Activated B cell treated with CpG ODN at 0.5 μM for 24 hours (primary cell): ENCODE results near the gene SOX6. TPM values are rescaled to one million over a fixed set of nuclear protein-coding genes. Genes with fewer than 3 reads are reported as not detected.

Experiments
- ATAC-seq: fragments of 200-7000 bp; cut with Tn5 transposase; one replicate; pipeline ENCODE4 v1.10.0; 2021; ENCODE audit warnings: low read depth, mild to moderate bottlenecking, moderate library complexity
- CTCF ChIA-PET: fragments of 350-600 bp; sonication (Branson Sonifier 250); formaldehyde crosslinking; loops from one replicate; lab custom pipeline; 2021; ENCODE audit warnings: antibody characterized with exemption; lab: Charles Lee
- POLR2A ChIA-PET: fragments of 350-600 bp; sonication (Branson Sonifier 250); formaldehyde crosslinking; loops from one replicate; lab custom pipeline; 2021; ENCODE audit warnings: antibody characterized with exemption; lab: Charles Lee
- DNase-seq: peaks from one replicate; pipeline ENCODE4 v3.0.0; 2022
- H3K27ac Mint-ChIP-seq: one replicate; pipeline ENCODE4 v1.8.0; 2020; ENCODE audit warnings: mixed read lengths
- H3K27me3 Mint-ChIP-seq: one replicate; pipeline ENCODE4 v1.8.0; 2021; ENCODE audit warnings: mixed read lengths
- H3K36me3 Mint-ChIP-seq: one replicate; pipeline ENCODE4 v1.8.0; 2021; ENCODE audit warnings: low read depth, mixed read lengths
- H3K4me1 Mint-ChIP-seq: one replicate; pipeline ENCODE4 v1.8.0; 2021; ENCODE audit warnings: mixed read lengths
- H3K4me3 Mint-ChIP-seq: one replicate; pipeline ENCODE4 v1.8.0; 2020; ENCODE audit warnings: mild to moderate bottlenecking, mixed read lengths
- H3K9me3 Mint-ChIP-seq: one replicate; pipeline ENCODE4 v1.8.0; 2020; ENCODE audit warnings: mixed read lengths
- intact Hi-C: fragments of 100-400 bp; cut with micrococcal nuclease; formaldehyde crosslinking; loops from one replicate; pipeline ENCODE4 v1.15.1; 2024
- total RNA-seq: library from RNA; stranded (reverse); gene quantifications from 2 replicates; pipeline ENCODE4 v1.2.3, GENCODE V29; 2022
- TF ChIP-seq, protein P1 (sequence below): fragments of 200-600 bp; IDR thresholded peaks from one replicate; pipeline ENCODE4 v1.8.0; 2022; ENCODE audit warnings: antibody characterized with exemption, mild to moderate bottlenecking

The SOX6 gene
- total RNA-seq, 1 donor from 2014 or later = not detected

DNA sequence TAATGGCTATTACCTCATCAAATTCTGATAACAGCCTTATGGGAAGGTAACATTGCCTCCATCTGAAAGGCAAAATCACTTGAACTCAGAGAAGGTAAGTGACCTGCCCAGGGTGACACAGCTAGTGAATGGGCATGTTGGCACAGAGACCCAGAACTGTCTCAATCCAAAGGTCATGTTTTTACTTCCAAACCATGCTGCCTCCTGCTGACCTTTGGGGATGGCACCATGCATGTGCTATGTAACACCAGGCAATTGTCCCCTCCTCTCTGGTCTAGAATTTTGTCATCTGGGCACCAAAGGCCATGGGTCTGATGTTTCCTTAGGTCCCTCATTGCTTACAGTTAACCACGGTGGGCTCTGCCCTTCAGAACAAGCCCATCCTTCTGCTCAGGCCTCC, 417.4 kb downstream of the SOX6 start:
- H3K4me3 Mint-ChIP-seq = no peak overlapping the region
- H3K4me1 Mint-ChIP-seq = no peaks in the 10 kb centered on the region
- TF ChIP-seq, protein P1, sequence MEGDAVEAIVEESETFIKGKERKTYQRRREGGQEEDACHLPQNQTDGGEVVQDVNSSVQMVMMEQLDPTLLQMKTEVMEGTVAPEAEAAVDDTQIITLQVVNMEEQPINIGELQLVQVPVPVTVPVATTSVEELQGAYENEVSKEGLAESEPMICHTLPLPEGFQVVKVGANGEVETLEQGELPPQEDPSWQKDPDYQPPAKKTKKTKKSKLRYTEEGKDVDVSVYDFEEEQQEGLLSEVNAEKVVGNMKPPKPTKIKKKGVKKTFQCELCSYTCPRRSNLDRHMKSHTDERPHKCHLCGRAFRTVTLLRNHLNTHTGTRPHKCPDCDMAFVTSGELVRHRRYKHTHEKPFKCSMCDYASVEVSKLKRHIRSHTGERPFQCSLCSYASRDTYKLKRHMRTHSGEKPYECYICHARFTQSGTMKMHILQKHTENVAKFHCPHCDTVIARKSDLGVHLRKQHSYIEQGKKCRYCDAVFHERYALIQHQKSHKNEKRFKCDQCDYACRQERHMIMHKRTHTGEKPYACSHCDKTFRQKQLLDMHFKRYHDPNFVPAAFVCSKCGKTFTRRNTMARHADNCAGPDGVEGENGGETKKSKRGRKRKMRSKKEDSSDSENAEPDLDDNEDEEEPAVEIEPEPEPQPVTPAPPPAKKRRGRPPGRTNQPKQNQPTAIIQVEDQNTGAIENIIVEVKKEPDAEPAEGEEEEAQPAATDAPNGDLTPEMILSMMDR = no peak
- H3K9me3 Mint-ChIP-seq = no peaks in the 10 kb centered on the region
- H3K27ac Mint-ChIP-seq = no peak overlapping the region
- ChIA-PET POLR2A (no interaction called here), CTCF (no interaction called here)
- H3K27me3 Mint-ChIP-seq = no peaks in the 10 kb centered on the region
- intact Hi-C loops = no loop called here
- DNase-seq = no peak
- H3K36me3 Mint-ChIP-seq = no peaks in the 10 kb centered on the region
- ATAC-seq = no peak

DNA sequence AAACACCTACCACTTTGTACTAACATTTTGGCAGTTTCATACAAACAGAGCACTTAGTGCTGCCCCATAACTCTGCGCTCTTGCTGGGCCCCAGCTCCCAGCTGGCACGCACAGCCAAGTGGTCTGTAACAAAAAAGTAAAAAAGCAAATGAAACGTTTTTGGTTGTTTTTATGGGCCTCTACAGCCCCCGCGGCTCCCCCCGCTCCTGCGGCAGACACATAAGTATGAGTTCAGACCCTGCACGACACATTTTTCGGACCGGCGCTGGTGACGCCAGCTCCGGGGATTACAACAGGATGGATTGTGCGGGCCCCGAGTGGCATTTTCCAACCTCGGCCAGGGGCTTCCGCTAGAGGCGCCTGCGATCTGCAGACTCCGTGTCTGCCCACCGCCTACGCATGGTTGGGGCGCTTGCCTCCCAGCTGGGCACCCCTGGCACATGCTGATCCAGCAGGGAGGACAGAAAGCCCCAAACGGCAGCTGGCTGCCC, 418.2 kb downstream of the SOX6 start:
- H3K36me3 Mint-ChIP-seq = no peaks in the 10 kb centered on the region
- H3K27me3 Mint-ChIP-seq = no peaks in the 10 kb centered on the region
- no peak for ATAC-seq
- no peak for DNase-seq
- CTCF ChIA-PET = no interaction called here
- no peaks in the 10 kb centered on the region for H3K9me3 Mint-ChIP-seq
- no peaks in the 10 kb centered on the region for H3K4me1 Mint-ChIP-seq
- no peak overlapping the region for H3K27ac Mint-ChIP-seq
- TF ChIP-seq, protein P1 = no peak
- POLR2A ChIA-PET = no interaction called here
- intact Hi-C loops = no loop called here
- no peak overlapping the region for H3K4me3 Mint-ChIP-seq

DNA sequence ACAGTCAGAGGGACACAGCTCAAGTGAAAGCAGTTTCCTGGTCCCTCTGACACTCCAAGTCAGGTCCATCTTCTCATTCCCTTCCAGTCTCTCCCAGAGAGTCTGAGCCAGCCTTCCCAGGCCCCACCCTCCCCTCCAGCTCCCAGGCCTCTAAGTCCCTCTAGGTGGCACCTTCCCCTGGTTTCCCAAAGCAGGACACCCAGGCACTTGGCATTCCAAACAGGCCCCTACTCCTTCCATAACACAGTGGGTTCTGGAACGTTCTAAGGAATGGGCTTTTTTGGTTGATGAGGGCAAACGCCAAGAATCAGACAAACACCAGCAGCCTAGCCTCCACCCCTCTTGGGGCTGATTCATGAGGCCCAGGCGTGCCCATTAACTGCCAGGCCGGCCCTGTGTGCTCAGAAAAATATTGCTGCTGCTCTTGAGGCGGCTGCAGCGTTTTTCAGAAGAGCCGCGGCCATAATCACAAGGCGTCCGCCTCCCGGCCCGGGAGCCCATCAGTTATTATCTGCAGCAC, 418.7 kb downstream of the SOX6 start:
- Mint-ChIP-seq H3K4me1 (no peaks in the 10 kb centered on the region), H3K4me3 (no peak overlapping the region), H3K9me3 (no peaks in the 10 kb centered on the region), H3K27ac (no peak overlapping the region), H3K27me3 (no peaks in the 10 kb centered on the region), H3K36me3 (no peaks in the 10 kb centered on the region)
- TF ChIP-seq, protein P1 = no peak
- no peak for ATAC-seq
- intact Hi-C loops = no loop called here
- CTCF ChIA-PET = no interaction called here
- POLR2A ChIA-PET = no interaction called here
- DNase-seq = no peak

DNA sequence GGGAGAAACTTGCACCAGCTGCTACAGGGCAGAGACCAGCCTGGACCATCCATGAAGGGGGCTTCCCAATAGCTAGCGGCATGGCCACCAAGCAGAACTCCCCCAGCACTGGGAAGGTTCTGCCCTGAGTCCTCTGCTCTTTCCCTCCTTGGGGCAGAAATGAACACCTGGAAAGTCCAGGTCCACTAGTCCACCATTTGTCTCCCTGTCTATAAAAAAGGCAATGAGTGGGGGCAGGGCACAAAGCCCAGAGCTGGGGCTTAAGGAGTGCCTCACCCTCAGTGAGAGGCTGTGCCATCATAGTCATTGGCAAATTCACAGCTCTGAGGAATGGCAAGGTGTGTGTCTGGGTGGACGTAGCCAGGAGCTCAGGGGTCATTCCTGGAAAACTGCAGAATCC, 420.3 kb downstream of the SOX6 start:
- H3K9me3 Mint-ChIP-seq = peaks cover 4% of the 10 kb centered on the region
- intact Hi-C loops = no loop called here
- H3K4me1 Mint-ChIP-seq = no peaks in the 10 kb centered on the region
- no peaks in the 10 kb centered on the region for H3K27me3 Mint-ChIP-seq
- H3K4me3 Mint-ChIP-seq = no peak overlapping the region
- TF ChIP-seq, protein P1 = no peak
- no peak for ATAC-seq
- ChIA-PET CTCF (no interaction called here), POLR2A (no interaction called here)
- no peak for DNase-seq
- H3K36me3 Mint-ChIP-seq = no peaks in the 10 kb centered on the region
- H3K27ac Mint-ChIP-seq = no peak overlapping the region

DNA sequence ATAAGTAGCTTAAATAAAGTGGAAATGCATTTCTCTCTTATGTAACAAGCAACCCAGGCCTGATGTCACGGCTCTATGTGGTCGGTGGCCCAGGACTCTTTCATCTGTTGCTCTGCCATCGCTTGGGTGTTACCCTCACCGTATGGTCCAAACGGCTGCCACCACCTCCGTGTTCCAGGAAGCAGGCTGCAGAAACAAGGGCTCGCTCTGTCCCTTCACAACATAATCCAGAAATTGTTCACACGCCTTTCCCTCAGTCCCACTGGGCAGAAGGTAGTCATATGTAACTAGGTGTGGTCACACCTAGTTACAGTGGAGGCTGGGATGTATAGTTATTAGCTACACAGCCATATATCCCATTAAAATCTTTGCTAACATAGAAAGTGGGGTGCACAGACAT, 421.0 kb downstream of the SOX6 start:
- TF ChIP-seq, protein P1 = no peak
- Mint-ChIP-seq H3K4me1 (no peaks in the 10 kb centered on the region), H3K4me3 (no peak overlapping the region), H3K9me3 (peaks cover 4% of the 10 kb centered on the region), H3K36me3 (no peaks in the 10 kb centered on the region), H3K27me3 (no peaks in the 10 kb centered on the region), H3K27ac (no peak overlapping the region)
- POLR2A ChIA-PET = no interaction called here
- intact Hi-C loops = no loop called here
- CTCF ChIA-PET = no interaction called here
- DNase-seq (no peak), ATAC-seq (no peak)
